HG02943 (cell line): ENCODE measurements around the gene ITGB7.
"Not testable (repeated sequence)": the region's sequence is repeated elsewhere in the genome, so short reads cannot be mapped to it uniquely, and the experiment has no call there.

ENCODE experiments used
- ATAC-seq: cut with Tn5 transposase; IDR thresholded peaks from one replicate; pipeline ENCODE4 v1.9.1; 2021; ENCODE audit warnings: mild to moderate bottlenecking, low read depth, moderate library complexity; ENCODE audit not compliant: unreplicated experiment

The ITGB7 gene

GRCh38 chr12:53217931-53218307 lies 10.9 kb upstream of the ITGB7 start:
- no peak for ATAC-seq

GRCh38 chr12:53217051-53217930 lies 10.2 kb upstream of the ITGB7 start:
- ATAC-seq: no peak

- no peak for ATAC-seq
Measured at GRCh38 chr12:53215497-53215896, 8.4 kb upstream of the ITGB7 start.

- ATAC-seq: no peak
Measured at GRCh38 chr12:53214687-53215455, 7.8 kb upstream of the ITGB7 start.

- ATAC-seq: no peak
Measured at GRCh38 chr12:53214221-53214620, 7.2 kb upstream of the ITGB7 start.

- ATAC-seq: no peak
Measured at GRCh38 chr12:53213348-53213747, 6.3 kb upstream of the ITGB7 start.

- no peak for ATAC-seq
Measured at GRCh38 chr12:53212931-53213330, 5.9 kb upstream of the ITGB7 start.

GRCh38 chr12:53211476-53212381 lies 4.7 kb upstream of the ITGB7 start:
- ATAC-seq: no peak

GRCh38 chr12:53210843-53211242 lies 3.8 kb upstream of the ITGB7 start:
- ATAC-seq: no peak

GRCh38 chr12:53208877-53209463 lies 1.9 kb upstream of the ITGB7 start:
- no peak for ATAC-seq

GRCh38 chr12:53208435-53208834 lies 1.4 kb upstream of the ITGB7 start:
- no peak for ATAC-seq

- ATAC-seq: peak; percentile 57
Measured at GRCh38 chr12:53205747-53206419, 1.2 kb downstream of the ITGB7 start.

GRCh38 chr12:53204351-53204750 lies 2.7 kb downstream of the ITGB7 start:
- no peak for ATAC-seq

GRCh38 chr12:53202316-53202715 lies 4.7 kb downstream of the ITGB7 start:
- ATAC-seq: not testable (repeated sequence)

- no peak for ATAC-seq
Measured at GRCh38 chr12:53201639-53202038, 5.4 kb downstream of the ITGB7 start.

GRCh38 chr12:53201177-53201541 lies 5.9 kb downstream of the ITGB7 start:
- no peak for ATAC-seq

GRCh38 chr12:53200458-53201176 lies 6.4 kb downstream of the ITGB7 start:
- no peak for ATAC-seq

GRCh38 chr12:53200107-53200457 lies 7.0 kb downstream of the ITGB7 start:
- ATAC-seq: no peak

- no peak for ATAC-seq
Measured at GRCh38 chr12:53199700-53200099, 7.4 kb downstream of the ITGB7 start.
